Liver (tissue), 9 donors: Measurements from ENCODE around the gene MEIG1. TPM values are rescaled to one million over a fixed set of nuclear protein-coding genes. Genes with fewer than 3 reads are reported as not detected.

Experiments used
- DNase-seq: peaks from one replicate; pipeline ENCODE4 v3.0.0-alpha.2; 2017; ENCODE audit warnings: low spot score
- H3K27ac ChIP-seq, 2 donors: one replicate each; pipeline ENCODE4 v1.7.0; 2013; ENCODE audit warnings: inconsistent platforms in 2 of 2, low read length in 2 of 2, control low read depth in 1 of 2, low read depth in 1 of 2, mild to moderate bottlenecking in 1 of 2
- H3K27me3 ChIP-seq, 4 donors: one replicate each; pipeline versions ENCODE4 v1.6.1 to v1.7.0; 2013; ENCODE audit warnings: low read length in 3 of 4, inconsistent platforms in 1 of 4, mild to moderate bottlenecking in 1 of 4, moderate library complexity in 1 of 4; ENCODE audit not compliant: control insufficient read depth in 4 of 4, insufficient read depth in 4 of 4
- H3K36me3 ChIP-seq, 4 donors: one replicate each; pipeline versions ENCODE4 v1.6.1 to v1.7.0; 2013; ENCODE audit warnings: low read length in 3 of 4, mild to moderate bottlenecking in 3 of 4, low read depth in 1 of 4, moderate library complexity in 1 of 4; ENCODE audit not compliant: control insufficient read depth in 4 of 4, insufficient read depth in 3 of 4
- H3K4me1 ChIP-seq, 4 donors: one replicate each; pipeline versions ENCODE4 v1.6.1 to v1.7.0; 2013; ENCODE audit warnings: low read length in 3 of 4, mild to moderate bottlenecking in 3 of 4, moderate library complexity in 1 of 4; ENCODE audit not compliant: control insufficient read depth in 4 of 4, insufficient read depth in 4 of 4
- H3K4me3 ChIP-seq, 3 donors: one replicate each; pipeline versions ENCODE4 v1.6.1 to v1.7.0; 2013; ENCODE audit warnings: low read length in 3 of 3, control low read depth in 1 of 3, low read depth in 1 of 3, mild to moderate bottlenecking in 1 of 3
- H3K9ac ChIP-seq, 2 donors: one replicate each; pipeline ENCODE4 v1.7.0; 2013; ENCODE audit warnings: low read length in 2 of 2, mild to moderate bottlenecking in 2 of 2, moderate library complexity in 2 of 2, control low read depth in 1 of 2, low read depth in 1 of 2
- H3K9me3 ChIP-seq, 4 donors: one replicate each; pipeline versions ENCODE4 v1.6.1 to v1.7.0; 2013; ENCODE audit warnings: low read length in 3 of 4; ENCODE audit not compliant: control insufficient read depth in 4 of 4
- FOXA1 ChIP-seq: IDR thresholded peaks from 2 replicates; pipeline ENCODE4 v1.6.1; 2016; ENCODE audit warnings: antibody characterized with exemption
- FOXA2 ChIP-seq: IDR thresholded peaks from 2 replicates; pipeline ENCODE4 v1.6.1; 2016; ENCODE audit warnings: antibody characterized with exemption
- GABPA ChIP-seq, 2 donors: IDR thresholded peaks in 1 of 2; conservative IDR thresholded peaks in 1 of 2; 2 replicates each; pipeline ENCODE4 v1.6.1; 2016; ENCODE audit warnings: antibody characterized with exemption in 2 of 2, mild to moderate bottlenecking in 1 of 2, moderate library complexity in 1 of 2
- HNF4A ChIP-seq, 2 donors: conservative IDR thresholded peaks; 2 replicates each; pipeline ENCODE4 v1.6.1; 2016; ENCODE audit warnings: antibody characterized with exemption in 2 of 2, mild to moderate bottlenecking in 2 of 2
- JUND ChIP-seq, 2 donors: IDR thresholded peaks; 2 replicates each; pipeline ENCODE4 v1.6.1; 2016; ENCODE audit warnings: antibody characterized with exemption in 2 of 2
- NR2F2 ChIP-seq: IDR thresholded peaks from 2 replicates; pipeline ENCODE4 v1.6.1; 2016; ENCODE audit warnings: antibody characterized with exemption
- RAD21 ChIP-seq, 2 donors: IDR thresholded peaks; 2 replicates each; pipeline ENCODE4 v1.6.1; 2016; ENCODE audit warnings: antibody characterized with exemption in 2 of 2, mild to moderate bottlenecking in 2 of 2
- RXRA ChIP-seq, 2 donors: IDR thresholded peaks; 2 replicates each; pipeline ENCODE4 v1.6.1; 2017 to 2018; ENCODE audit warnings: antibody characterized with exemption in 2 of 2, mild to moderate bottlenecking in 1 of 2
- SP1 ChIP-seq: IDR thresholded peaks from 2 replicates; pipeline ENCODE4 v1.6.1; 2018; ENCODE audit warnings: antibody characterized with exemption, mild to moderate bottlenecking
- TAF1 ChIP-seq: conservative IDR thresholded peaks from 2 replicates; pipeline ENCODE4 v1.6.1; 2016; ENCODE audit warnings: antibody characterized with exemption, mild to moderate bottlenecking
- YY1 ChIP-seq: IDR thresholded peaks from 2 replicates; pipeline ENCODE4 v1.6.1; 2016; ENCODE audit warnings: antibody characterized with exemption, mild to moderate bottlenecking
- WGBS: extraction: QIAGEN DNeasy Blood & Tissue Kit; methylation state at CpG from one replicate; pipeline ENCODE4 v1.1.7; 2013; 5-methylcytosine and 5-hydroxymethylcytosine counted together
- polyA plus RNA-seq, 2 donors: library from polyadenylated mRNA; stranded (reverse) in 1 of 2; unstranded in 1 of 2; fragments of 200-250 nt in 1 of 2; fragments of >200 nt in 1 of 2; fragmentation: Nextera tagmentation in 1 of 2; extraction: Ambion mirVana in 1 of 2; gene quantifications; one replicate each; pipeline versions ENCODE4 v1.2.1 to v1.2.3, GENCODE V29; 2013 to 2015
- total RNA-seq, 2 donors: library from RNA; depleted of rRNA; stranded (reverse); fragments of >200 nt; gene quantifications; one replicate each; pipeline ENCODE4 v1.2.3, GENCODE V29; 2014
- TF ChIP-seq, protein P1 (sequence below): IDR thresholded peaks from 2 replicates; pipeline ENCODE4 v1.6.1; 2016; ENCODE audit warnings: antibody characterized with exemption
- TF ChIP-seq, protein P2 (sequence below): IDR thresholded peaks from 2 replicates; pipeline ENCODE4 v1.6.1; 2016; ENCODE audit warnings: antibody characterized with exemption
- TF ChIP-seq, protein P3 (sequence below): fragments of 150-350 bp; IDR thresholded peaks from 2 replicates; pipeline ENCODE4 v1.5.1; 2017; ENCODE audit warnings: improper control_type of control experiment, low read depth, low read length; ENCODE audit not compliant: missing input control
- TF ChIP-seq, protein P4 (sequence below): IDR thresholded peaks from 2 replicates; pipeline ENCODE4 v1.6.1; 2016; ENCODE audit warnings: antibody characterized with exemption
- TF ChIP-seq, protein P5 (sequence below): IDR thresholded peaks from 2 replicates; pipeline ENCODE4 v1.6.1; 2016; ENCODE audit warnings: antibody characterized with exemption, mild to moderate bottlenecking
- donor health status: healthy.
- donor health status: healthy.
- donor health status: healthy.
- donor health status: healthy.
- donor health status: healthy.

Gene MEIG1
- total and polyA plus RNA-seq, 4 donors, result 0.33 TPM; not detected in 3

DNA sequence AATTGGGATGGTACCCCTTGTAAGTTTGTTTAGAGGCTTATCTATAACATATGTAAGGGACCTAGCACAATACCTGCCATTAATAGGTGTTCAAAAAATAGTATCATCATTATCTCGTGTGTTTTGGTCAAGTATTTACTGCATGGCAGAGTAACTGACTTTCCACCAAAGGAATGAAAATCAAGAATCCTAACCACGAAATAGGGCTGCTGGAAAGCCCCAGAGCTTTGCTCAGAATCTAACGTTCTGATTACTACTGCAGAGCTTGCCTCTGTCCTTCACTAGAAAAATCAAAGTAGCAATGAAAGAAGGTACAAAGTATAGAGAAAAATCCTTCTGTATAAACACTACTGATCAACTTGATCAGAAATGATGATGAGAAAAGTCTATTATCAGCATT, 40.2 kb upstream of the MEIG1 start:
- peaks cover 1 to 50% (median 28%) of the 10 kb centered on the region in 4 donors for H3K36me3 ChIP-seq
- 91% methylated on average over 3 of the region's 3 CpGs for WGBS

DNA sequence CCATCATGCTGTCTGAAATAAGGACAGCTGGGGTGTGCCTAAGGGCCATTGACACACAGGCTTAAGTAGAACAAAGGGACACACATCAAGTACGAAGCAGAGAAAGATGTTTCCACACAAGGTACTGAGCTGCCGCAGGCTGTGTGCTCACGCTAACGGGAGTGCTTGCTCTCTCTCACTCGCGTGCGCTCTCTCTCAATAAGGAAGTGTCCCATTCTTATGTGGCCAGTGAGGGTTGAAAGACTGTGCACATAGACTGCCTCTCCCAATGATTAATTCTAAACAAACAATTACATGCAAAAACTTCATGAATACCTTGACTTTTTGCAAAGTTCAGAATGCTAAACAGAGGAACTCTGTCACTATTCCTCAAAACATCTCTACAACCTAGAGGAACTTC, 35.2 kb upstream of the MEIG1 start:
- peaks cover 1 to 31% (median 14%) of the 10 kb centered on the region in 4 donors for H3K36me3 ChIP-seq
- H3K9me3 ChIP-seq, result no peaks in the 10 kb centered on the region
- H3K27me3 ChIP-seq, result no peaks in the 10 kb centered on the region
- TF ChIP-seq GABPA (IDR thresholded peaks at IDR 0.05 in 1 of 2, conservative IDR thresholded peaks at IDR 0.05 in 1 of 2), result no peak
- TF ChIP-seq SP1, result no peak
- TF ChIP-seq, protein P1, sequence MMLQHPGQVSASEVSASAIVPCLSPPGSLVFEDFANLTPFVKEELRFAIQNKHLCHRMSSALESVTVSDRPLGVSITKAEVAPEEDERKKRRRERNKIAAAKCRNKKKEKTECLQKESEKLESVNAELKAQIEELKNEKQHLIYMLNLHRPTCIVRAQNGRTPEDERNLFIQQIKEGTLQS, result no peak
- TF ChIP-seq RXRA (IDR thresholded peaks at IDR 0.05), result no peak
- no peak for TF ChIP-seq YY1
- TF ChIP-seq, protein P2, sequence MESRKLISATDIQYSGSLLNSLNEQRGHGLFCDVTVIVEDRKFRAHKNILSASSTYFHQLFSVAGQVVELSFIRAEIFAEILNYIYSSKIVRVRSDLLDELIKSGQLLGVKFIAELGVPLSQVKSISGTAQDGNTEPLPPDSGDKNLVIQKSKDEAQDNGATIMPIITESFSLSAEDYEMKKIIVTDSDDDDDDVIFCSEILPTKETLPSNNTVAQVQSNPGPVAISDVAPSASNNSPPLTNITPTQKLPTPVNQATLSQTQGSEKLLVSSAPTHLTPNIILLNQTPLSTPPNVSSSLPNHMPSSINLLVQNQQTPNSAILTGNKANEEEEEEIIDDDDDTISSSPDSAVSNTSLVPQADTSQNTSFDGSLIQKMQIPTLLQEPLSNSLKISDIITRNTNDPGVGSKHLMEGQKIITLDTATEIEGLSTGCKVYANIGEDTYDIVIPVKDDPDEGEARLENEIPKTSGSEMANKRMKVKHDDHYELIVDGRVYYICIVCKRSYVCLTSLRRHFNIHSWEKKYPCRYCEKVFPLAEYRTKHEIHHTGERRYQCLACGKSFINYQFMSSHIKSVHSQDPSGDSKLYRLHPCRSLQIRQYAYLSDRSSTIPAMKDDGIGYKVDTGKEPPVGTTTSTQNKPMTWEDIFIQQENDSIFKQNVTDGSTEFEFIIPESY, result no peak
- no peak for TF ChIP-seq FOXA1
- TF ChIP-seq FOXA2, result no peak
- no peak for TF ChIP-seq NR2F2
- TF ChIP-seq TAF1, result no peak
- TF ChIP-seq, protein P3, sequence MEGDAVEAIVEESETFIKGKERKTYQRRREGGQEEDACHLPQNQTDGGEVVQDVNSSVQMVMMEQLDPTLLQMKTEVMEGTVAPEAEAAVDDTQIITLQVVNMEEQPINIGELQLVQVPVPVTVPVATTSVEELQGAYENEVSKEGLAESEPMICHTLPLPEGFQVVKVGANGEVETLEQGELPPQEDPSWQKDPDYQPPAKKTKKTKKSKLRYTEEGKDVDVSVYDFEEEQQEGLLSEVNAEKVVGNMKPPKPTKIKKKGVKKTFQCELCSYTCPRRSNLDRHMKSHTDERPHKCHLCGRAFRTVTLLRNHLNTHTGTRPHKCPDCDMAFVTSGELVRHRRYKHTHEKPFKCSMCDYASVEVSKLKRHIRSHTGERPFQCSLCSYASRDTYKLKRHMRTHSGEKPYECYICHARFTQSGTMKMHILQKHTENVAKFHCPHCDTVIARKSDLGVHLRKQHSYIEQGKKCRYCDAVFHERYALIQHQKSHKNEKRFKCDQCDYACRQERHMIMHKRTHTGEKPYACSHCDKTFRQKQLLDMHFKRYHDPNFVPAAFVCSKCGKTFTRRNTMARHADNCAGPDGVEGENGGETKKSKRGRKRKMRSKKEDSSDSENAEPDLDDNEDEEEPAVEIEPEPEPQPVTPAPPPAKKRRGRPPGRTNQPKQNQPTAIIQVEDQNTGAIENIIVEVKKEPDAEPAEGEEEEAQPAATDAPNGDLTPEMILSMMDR, result no peak
- TF ChIP-seq JUND (IDR thresholded peaks at IDR 0.05), result no peak
- TF ChIP-seq HNF4A (conservative IDR thresholded peaks at IDR 0.05), result no peak
- TF ChIP-seq, protein P4, sequence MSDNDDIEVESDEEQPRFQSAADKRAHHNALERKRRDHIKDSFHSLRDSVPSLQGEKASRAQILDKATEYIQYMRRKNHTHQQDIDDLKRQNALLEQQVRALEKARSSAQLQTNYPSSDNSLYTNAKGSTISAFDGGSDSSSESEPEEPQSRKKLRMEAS, result no peak
- TF ChIP-seq, protein P5, sequence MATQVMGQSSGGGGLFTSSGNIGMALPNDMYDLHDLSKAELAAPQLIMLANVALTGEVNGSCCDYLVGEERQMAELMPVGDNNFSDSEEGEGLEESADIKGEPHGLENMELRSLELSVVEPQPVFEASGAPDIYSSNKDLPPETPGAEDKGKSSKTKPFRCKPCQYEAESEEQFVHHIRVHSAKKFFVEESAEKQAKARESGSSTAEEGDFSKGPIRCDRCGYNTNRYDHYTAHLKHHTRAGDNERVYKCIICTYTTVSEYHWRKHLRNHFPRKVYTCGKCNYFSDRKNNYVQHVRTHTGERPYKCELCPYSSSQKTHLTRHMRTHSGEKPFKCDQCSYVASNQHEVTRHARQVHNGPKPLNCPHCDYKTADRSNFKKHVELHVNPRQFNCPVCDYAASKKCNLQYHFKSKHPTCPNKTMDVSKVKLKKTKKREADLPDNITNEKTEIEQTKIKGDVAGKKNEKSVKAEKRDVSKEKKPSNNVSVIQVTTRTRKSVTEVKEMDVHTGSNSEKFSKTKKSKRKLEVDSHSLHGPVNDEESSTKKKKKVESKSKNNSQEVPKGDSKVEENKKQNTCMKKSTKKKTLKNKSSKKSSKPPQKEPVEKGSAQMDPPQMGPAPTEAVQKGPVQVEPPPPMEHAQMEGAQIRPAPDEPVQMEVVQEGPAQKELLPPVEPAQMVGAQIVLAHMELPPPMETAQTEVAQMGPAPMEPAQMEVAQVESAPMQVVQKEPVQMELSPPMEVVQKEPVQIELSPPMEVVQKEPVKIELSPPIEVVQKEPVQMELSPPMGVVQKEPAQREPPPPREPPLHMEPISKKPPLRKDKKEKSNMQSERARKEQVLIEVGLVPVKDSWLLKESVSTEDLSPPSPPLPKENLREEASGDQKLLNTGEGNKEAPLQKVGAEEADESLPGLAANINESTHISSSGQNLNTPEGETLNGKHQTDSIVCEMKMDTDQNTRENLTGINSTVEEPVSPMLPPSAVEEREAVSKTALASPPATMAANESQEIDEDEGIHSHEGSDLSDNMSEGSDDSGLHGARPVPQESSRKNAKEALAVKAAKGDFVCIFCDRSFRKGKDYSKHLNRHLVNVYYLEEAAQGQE, result no peak
- no peak for TF ChIP-seq RAD21 (IDR thresholded peaks at IDR 0.05)
- H3K4me1 ChIP-seq, result no peaks in the 10 kb centered on the region
- 97% methylated on average over 7 of the region's 7 CpGs for WGBS
- H3K27ac ChIP-seq, result no peak overlapping the region
- H3K9ac ChIP-seq, result no peak overlapping the region
- H3K4me3 ChIP-seq, result no peak overlapping the region
- DNase-seq, result no peak

More for the DNA sequence above, 40.2 kb upstream of the MEIG1 start:
- Histone ChIP-seq H3K4me3 (no peak overlapping the region), H3K4me1 (no peaks in the 10 kb centered on the region), H3K9me3 (peaks cover 2 to 10% (median 4%) of the 10 kb centered on the region in 4 donors), H3K27ac (no peak overlapping the region), H3K27me3 (no peaks in the 10 kb centered on the region), H3K9ac (no peak overlapping the region)
- no peak for TF ChIP-seq RXRA (IDR thresholded peaks at IDR 0.05)
- DNase-seq, result no peak
